Left ventricle myocardium superior (tissue), 1 donor: Measurements from ENCODE around the gene DPP6. TPM values are rescaled to one million over a fixed set of nuclear protein-coding genes. Genes with fewer than 3 reads are reported as not detected.

Experiments
- ATAC-seq: fragments of 200-7000 bp; cut with Tn5 transposase; one replicate; pipeline ENCODE4 v1.9.1; 2020; ENCODE audit warnings: mild to moderate bottlenecking, moderate library complexity
- DNase-seq: peaks from one replicate; pipeline ENCODE4 v3.0.0-alpha.2; 2020
- intact Hi-C: fragments of 100-400 bp; cut with micrococcal nuclease; formaldehyde crosslinking; loops from one replicate; pipeline ENCODE4 v1.11.0; 2022
- total RNA-seq: library from RNA; stranded (reverse); fragmentation: NEBNext Ultra II Directional; extraction: Animal tissue kit (Norgen Biotek cat#: 25700); gene quantifications from one replicate; pipeline ENCODE4 v1.2.1, GENCODE V29; 2021
- donor health status: DM: no; HTN: yes; CAD: no; lungs with severe emphysema.

The DPP6 gene
- total RNA-seq, 1 donor from 2014 or later: not detected

- intact Hi-C loops: no loop called here
- no peak for DNase-seq
- no peak for ATAC-seq
Observed at GRCh38 chr7:154592388-154592787, 540.2 kb downstream of the DPP6 start.

- intact Hi-C loops: no loop called here
Observed at GRCh38 chr7:154598396-154598795, 546.2 kb downstream of the DPP6 start.

GRCh38 chr7:154598864-154599263 lies 546.7 kb downstream of the DPP6 start:
- ATAC-seq (no peak), DNase-seq (no peak)
- intact Hi-C loops: no loop called here

More at GRCh38 chr7:154598396-154598795, 546.2 kb downstream of the DPP6 start:
- ATAC-seq (no peak), DNase-seq (no peak)

- no peak for ATAC-seq
- intact Hi-C loops: no loop called here
- DNase-seq: no peak
Observed at GRCh38 chr7:154610903-154611302, 558.7 kb downstream of the DPP6 start.

- intact Hi-C loops: no loop called here
- DNase-seq (no peak), ATAC-seq (no peak)
Observed at GRCh38 chr7:154613811-154614210, 561.6 kb downstream of the DPP6 start.

GRCh38 chr7:154620141-154620755 lies 568.0 kb downstream of the DPP6 start:
- no peak for ATAC-seq
- intact Hi-C loops: no loop called here
- DNase-seq: no peak

GRCh38 chr7:154623399-154623798 lies 571.2 kb downstream of the DPP6 start:
- DNase-seq (no peak), ATAC-seq (no peak)
- intact Hi-C loops: no loop called here

GRCh38 chr7:154627646-154628290 lies 575.6 kb downstream of the DPP6 start:
- DNase-seq: no peak
- intact Hi-C loops: no loop called here

GRCh38 chr7:154628556-154628955 lies 576.4 kb downstream of the DPP6 start:
- DNase-seq: no peak
- no peak for ATAC-seq
- intact Hi-C loops: no loop called here

More at GRCh38 chr7:154627646-154628290, 575.6 kb downstream of the DPP6 start:
- no peak for ATAC-seq

- ATAC-seq (no peak), DNase-seq (no peak)
- intact Hi-C loops: no loop called here
Observed at GRCh38 chr7:154631162-154631561, 579.0 kb downstream of the DPP6 start.

GRCh38 chr7:154633641-154634040 lies 581.4 kb downstream of the DPP6 start:
- intact Hi-C loops: no loop called here
- ATAC-seq (no peak), DNase-seq (no peak)

GRCh38 chr7:154638286-154638685 lies 586.1 kb downstream of the DPP6 start:
- DNase-seq (no peak), ATAC-seq (no peak)
- intact Hi-C loops: no loop called here

- DNase-seq (no peak), ATAC-seq (no peak)
- intact Hi-C loops: no loop called here
Observed at GRCh38 chr7:154640266-154640865, 588.2 kb downstream of the DPP6 start.

GRCh38 chr7:154640917-154641316 lies 588.7 kb downstream of the DPP6 start:
- ATAC-seq: no peak
- no peak for DNase-seq

GRCh38 chr7:154644366-154644765 lies 592.2 kb downstream of the DPP6 start:
- intact Hi-C loops: no loop called here
- no peak for ATAC-seq
- DNase-seq: no peak

More at GRCh38 chr7:154640917-154641316, 588.7 kb downstream of the DPP6 start:
- intact Hi-C loops: no loop called here

- ATAC-seq (no peak), DNase-seq (no peak)
- intact Hi-C loops: no loop called here
Observed at GRCh38 chr7:154646126-154647013, 594.2 kb downstream of the DPP6 start.

GRCh38 chr7:154647625-154648024 lies 595.4 kb downstream of the DPP6 start:
- intact Hi-C loops: no loop called here
- DNase-seq (no peak), ATAC-seq (no peak)

GRCh38 chr7:154649015-154649414 lies 596.8 kb downstream of the DPP6 start:
- ATAC-seq: no peak
- intact Hi-C loops: no loop called here

GRCh38 chr7:154649434-154649833 lies 597.2 kb downstream of the DPP6 start:
- no peak for DNase-seq
- intact Hi-C loops: no loop called here
- ATAC-seq: no peak

More at GRCh38 chr7:154649015-154649414, 596.8 kb downstream of the DPP6 start:
- DNase-seq: no peak

GRCh38 chr7:154650275-154650674 lies 598.1 kb downstream of the DPP6 start:
- intact Hi-C loops: no loop called here
- DNase-seq (no peak), ATAC-seq (no peak)
